Breast epithelium (tissue), 3 donors: ENCODE measurements around the gene NRXN3.

Source experiments
- POLR2A ChIP-seq: fragments of 450-650 bp; IDR thresholded peaks from one replicate; pipeline ENCODE4 v1.6.1; 2016; ENCODE audit warnings: antibody characterized with exemption, mild to moderate bottlenecking, moderate library complexity
- POLR2AphosphoS5 ChIP-seq, 3 donors: sonication (generic); formaldehyde crosslinking; IDR thresholded peaks; one replicate each; pipeline ENCODE4 v1.6.1; 2017; ENCODE audit warnings: antibody characterized with exemption in 3 of 3
- TF ChIP-seq, protein P1 (sequence below), 3 donors: fragments of 450-650 bp; IDR thresholded peaks; one replicate each; pipeline ENCODE4 v1.5.1; 2016 to 2017; ENCODE audit warnings: antibody characterized with exemption in 3 of 3, mild to moderate bottlenecking in 3 of 3, moderate library complexity in 3 of 3

DNA sequence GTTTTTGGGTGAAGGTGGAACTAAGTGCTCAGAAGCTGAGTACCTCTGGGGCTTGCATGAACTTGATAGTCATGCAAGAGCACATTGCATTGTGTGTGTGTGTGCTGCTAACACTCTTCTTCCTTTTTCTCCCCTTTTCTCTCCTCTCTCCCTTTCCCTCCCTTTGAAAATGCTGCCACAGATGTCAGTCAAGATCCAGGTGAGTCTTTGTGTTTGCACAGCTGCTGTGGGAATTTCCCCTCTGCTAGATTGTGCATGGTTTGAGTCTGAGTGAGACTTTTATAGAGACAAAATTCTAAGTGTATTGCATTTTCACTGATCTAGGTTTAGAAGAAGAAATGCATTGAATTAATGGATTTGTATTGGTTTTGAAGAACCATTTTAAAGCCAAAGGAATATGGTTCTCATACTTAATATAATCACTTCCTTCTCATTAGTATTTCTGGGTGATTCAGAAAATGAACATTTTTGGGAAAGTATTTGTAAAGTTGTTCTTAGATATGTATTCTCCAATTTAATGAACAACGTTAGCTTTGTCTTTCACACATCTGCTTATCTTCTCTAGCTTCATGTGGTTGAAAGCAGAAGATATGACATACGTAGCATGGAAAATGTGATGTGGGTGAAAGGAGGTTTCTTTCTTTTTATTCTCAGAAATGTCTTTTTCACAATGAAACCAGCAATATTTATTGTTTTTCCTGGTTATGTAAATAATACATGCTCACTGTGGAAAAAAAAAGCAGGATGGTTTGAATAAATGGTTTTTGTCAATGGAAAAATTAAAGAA is 108.5 kb downstream of the NRXN3 start:
- TF ChIP-seq POLR2A (no peak), POLR2AphosphoS5 (IDR thresholded peaks at IDR 0.05) (no peak)
- TF ChIP-seq, protein P1, sequence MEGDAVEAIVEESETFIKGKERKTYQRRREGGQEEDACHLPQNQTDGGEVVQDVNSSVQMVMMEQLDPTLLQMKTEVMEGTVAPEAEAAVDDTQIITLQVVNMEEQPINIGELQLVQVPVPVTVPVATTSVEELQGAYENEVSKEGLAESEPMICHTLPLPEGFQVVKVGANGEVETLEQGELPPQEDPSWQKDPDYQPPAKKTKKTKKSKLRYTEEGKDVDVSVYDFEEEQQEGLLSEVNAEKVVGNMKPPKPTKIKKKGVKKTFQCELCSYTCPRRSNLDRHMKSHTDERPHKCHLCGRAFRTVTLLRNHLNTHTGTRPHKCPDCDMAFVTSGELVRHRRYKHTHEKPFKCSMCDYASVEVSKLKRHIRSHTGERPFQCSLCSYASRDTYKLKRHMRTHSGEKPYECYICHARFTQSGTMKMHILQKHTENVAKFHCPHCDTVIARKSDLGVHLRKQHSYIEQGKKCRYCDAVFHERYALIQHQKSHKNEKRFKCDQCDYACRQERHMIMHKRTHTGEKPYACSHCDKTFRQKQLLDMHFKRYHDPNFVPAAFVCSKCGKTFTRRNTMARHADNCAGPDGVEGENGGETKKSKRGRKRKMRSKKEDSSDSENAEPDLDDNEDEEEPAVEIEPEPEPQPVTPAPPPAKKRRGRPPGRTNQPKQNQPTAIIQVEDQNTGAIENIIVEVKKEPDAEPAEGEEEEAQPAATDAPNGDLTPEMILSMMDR (IDR thresholded peaks at IDR 0.05) = no peak
